KOPT-K1 (cell line): ENCODE measurements around the gene CRYBA2.

Source experiments
- H3K27ac ChIP-seq: fragments of 200-600 bp; sonication (generic); 2 replicates; pipeline ENCODE4 v1.5.1; 2016; ENCODE audit warnings: antibody characterized with exemption, mild to moderate bottlenecking, low read depth, low read length; ENCODE audit not compliant: poor library complexity, severe bottlenecking
- H3K36me3 ChIP-seq: fragments of 200-600 bp; sonication (generic); 2 replicates; pipeline ENCODE4 v1.5.1; 2017; ENCODE audit warnings: antibody characterized with exemption, mild to moderate bottlenecking, low read length, moderate library complexity; ENCODE audit not compliant: insufficient read depth
- H3K9me3 ChIP-seq: fragments of 200-600 bp; sonication (generic); 2 replicates; pipeline ENCODE4 v1.5.1; 2017; ENCODE audit warnings: antibody characterized with exemption, low read length, mild to moderate bottlenecking; ENCODE audit not compliant: insufficient read depth, poor library complexity, severe bottlenecking

Gene CRYBA2

GRCh38 chr2:219010873-219011272, 17.7 kb upstream of the CRYBA2 start:
- H3K9me3 ChIP-seq = peaks cover 4% of the 10 kb centered on the region
- no peak overlapping the region for H3K27ac ChIP-seq
- H3K36me3 ChIP-seq = no peaks in the 10 kb centered on the region

GRCh38 chr2:219010162-219010756, 17.0 kb upstream of the CRYBA2 start:
- H3K9me3 ChIP-seq = peaks cover 4% of the 10 kb centered on the region
- H3K36me3 ChIP-seq = no peaks in the 10 kb centered on the region
- no peak overlapping the region for H3K27ac ChIP-seq

- Histone ChIP-seq H3K9me3 (peaks cover 4% of the 10 kb centered on the region), H3K27ac (no peak overlapping the region), H3K36me3 (no peaks in the 10 kb centered on the region)
These were observed 16.1 kb upstream of the CRYBA2 start for GRCh38 chr2:219009294-219009693.

- Histone ChIP-seq H3K9me3 (no peaks in the 10 kb centered on the region), H3K36me3 (no peaks in the 10 kb centered on the region), H3K27ac (no peak overlapping the region)
These were observed 10.8 kb upstream of the CRYBA2 start for GRCh38 chr2:219003979-219004378.

GRCh38 chr2:219003267-219003634, 10.0 kb upstream of the CRYBA2 start:
- Histone ChIP-seq H3K36me3 (no peaks in the 10 kb centered on the region), H3K27ac (no peak overlapping the region), H3K9me3 (no peaks in the 10 kb centered on the region)

- Histone ChIP-seq H3K36me3 (no peaks in the 10 kb centered on the region), H3K27ac (no peak overlapping the region), H3K9me3 (no peaks in the 10 kb centered on the region)
These were observed 9.4 kb upstream of the CRYBA2 start for GRCh38 chr2:219002395-219003266.

- H3K9me3 ChIP-seq = no peaks in the 10 kb centered on the region
- H3K27ac ChIP-seq = no peak overlapping the region
- H3K36me3 ChIP-seq = no peaks in the 10 kb centered on the region
These were observed 8.6 kb upstream of the CRYBA2 start for GRCh38 chr2:219001577-219002394.

- Histone ChIP-seq H3K36me3 (no peaks in the 10 kb centered on the region), H3K9me3 (no peaks in the 10 kb centered on the region), H3K27ac (no peak overlapping the region)
These were observed 7.9 kb upstream of the CRYBA2 start for GRCh38 chr2:219001100-219001576.

GRCh38 chr2:219000569-219000960, 7.3 kb upstream of the CRYBA2 start:
- Histone ChIP-seq H3K27ac (no peak overlapping the region), H3K9me3 (no peaks in the 10 kb centered on the region), H3K36me3 (no peaks in the 10 kb centered on the region)

GRCh38 chr2:218999881-219000568, 6.8 kb upstream of the CRYBA2 start:
- Histone ChIP-seq H3K36me3 (no peaks in the 10 kb centered on the region), H3K27ac (no peak overlapping the region), H3K9me3 (no peaks in the 10 kb centered on the region)

- Histone ChIP-seq H3K36me3 (no peaks in the 10 kb centered on the region), H3K27ac (no peak overlapping the region), H3K9me3 (no peaks in the 10 kb centered on the region)
These were observed 6.0 kb upstream of the CRYBA2 start for GRCh38 chr2:218999021-218999880.

GRCh38 chr2:218998414-218999002, 5.3 kb upstream of the CRYBA2 start:
- Histone ChIP-seq H3K36me3 (no peaks in the 10 kb centered on the region), H3K9me3 (no peaks in the 10 kb centered on the region), H3K27ac (no peak overlapping the region)

GRCh38 chr2:218997731-218998130, 4.5 kb upstream of the CRYBA2 start:
- H3K27ac ChIP-seq = no peak overlapping the region
- no peaks in the 10 kb centered on the region for H3K36me3 ChIP-seq
- no peaks in the 10 kb centered on the region for H3K9me3 ChIP-seq

- Histone ChIP-seq H3K27ac (no peak overlapping the region), H3K9me3 (no peaks in the 10 kb centered on the region), H3K36me3 (no peaks in the 10 kb centered on the region)
These were observed 3.7 kb upstream of the CRYBA2 start for GRCh38 chr2:218996937-218997336.
